ENCODE measurements around the gene SPEM3.

The SPEM3 gene

GRCh38 chr17:7417056-7417655, 11.5 kb upstream of the SPEM3 start:
- TF ChIP-seq CTCF (IDR thresholded peaks at IDR 0.05) (no peak), ZFX (IDR thresholded peaks at IDR 0.05; ENCODE audit: borderline replicate concordance) (no peak)
- H3K27ac ChIP-seq = no peak overlapping the region

- H3K27ac ChIP-seq = no peak overlapping the region
- no peak for TF ChIP-seq CTCF (IDR thresholded peaks at IDR 0.05)
- no peak for TF ChIP-seq ZFX (IDR thresholded peaks at IDR 0.05; ENCODE audit: borderline replicate concordance)
Observed at GRCh38 chr17:7418472-7419152, 10.0 kb upstream of the SPEM3 start.

- TF ChIP-seq ZFX (IDR thresholded peaks at IDR 0.05; ENCODE audit: borderline replicate concordance) (no peak), CTCF (IDR thresholded peaks at IDR 0.05) (no peak)
- no peak within 1 kb of the TSS for H3K27ac ChIP-seq
Observed at GRCh38 chr17:7419819-7420610, 8.6 kb upstream of the SPEM3 start, which contains the start of gene SPEM1. Gene SPEM1, plus strand, starts transcription at chr17:7420324. Its CDS starts 61 bp downstream, at chr17:7420385.

GRCh38 chr17:7421186-7421585, 7.5 kb upstream of the SPEM3 start:
- TF ChIP-seq ZFX (IDR thresholded peaks at IDR 0.05; ENCODE audit: borderline replicate concordance) = no peak
- no peak for TF ChIP-seq CTCF (IDR thresholded peaks at IDR 0.05)
- no peak overlapping the region for H3K27ac ChIP-seq

- TF ChIP-seq CTCF (IDR thresholded peaks at IDR 0.05) (no peak), ZFX (IDR thresholded peaks at IDR 0.05; ENCODE audit: borderline replicate concordance) (no peak)
Observed at GRCh38 chr17:7423679-7424078, 5.0 kb upstream of the SPEM3 start.

GRCh38 chr17:7425316-7425715, 3.3 kb upstream of the SPEM3 start, which contains the start of gene SPEM2:
Gene SPEM2, plus strand, starts transcription at chr17:7425616. Its CDS starts 73 bp downstream, at chr17:7425689.
- H3K27ac ChIP-seq = no peak within 1 kb of the TSS
- TF ChIP-seq CTCF (IDR thresholded peaks at IDR 0.05) = no peak
- no peak for TF ChIP-seq ZFX (IDR thresholded peaks at IDR 0.05; ENCODE audit: borderline replicate concordance)

More at GRCh38 chr17:7423679-7424078, 5.0 kb upstream of the SPEM3 start:
- H3K27ac ChIP-seq = no peak overlapping the region

All from 22Rv1 (cell line).